Mesenteric fat pad (tissue), 1 donor: Measurements from ENCODE around the gene SULT1C4. TPM values are rescaled to one million over a fixed set of nuclear protein-coding genes. Genes with fewer than 3 reads are reported as not detected.

Experiments used
- DNase-seq: peaks from one replicate; pipeline ENCODE4 v3.0.0-alpha.2; 2020; ENCODE audit warnings: low spot score
- total RNA-seq: library from RNA; stranded (reverse); fragmentation: NEBNext Ultra II Directional; extraction: Animal tissue kit (Norgen Biotek cat#: 25700); gene quantifications from one replicate; pipeline ENCODE4 v1.2.1, GENCODE V29; 2021
- donor health status: DM: yes; HTN: yes; CAD: no.

Gene SULT1C4
- total RNA-seq, 1 donor from 2014 or later = 2.1 TPM

DNA sequence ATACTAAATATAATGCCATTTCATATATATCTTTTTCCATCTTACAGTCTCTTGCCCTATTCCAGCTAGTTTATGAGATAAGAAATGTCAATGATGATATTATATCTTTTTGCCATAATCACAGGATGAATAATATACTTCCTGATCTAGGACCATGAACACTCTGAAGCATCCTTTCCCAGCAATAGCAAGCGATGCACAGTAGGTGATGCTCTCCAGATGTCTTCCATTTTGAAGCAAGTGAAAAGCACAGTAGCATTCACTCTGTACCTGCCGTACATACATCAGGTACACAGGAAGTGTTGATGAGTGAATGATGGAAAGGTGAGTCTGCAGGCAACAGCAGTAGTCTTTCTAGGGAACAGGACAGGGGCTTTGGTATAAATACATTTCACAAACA, 8.6 kb upstream of the SULT1C4 start:
- no peak for DNase-seq

DNA sequence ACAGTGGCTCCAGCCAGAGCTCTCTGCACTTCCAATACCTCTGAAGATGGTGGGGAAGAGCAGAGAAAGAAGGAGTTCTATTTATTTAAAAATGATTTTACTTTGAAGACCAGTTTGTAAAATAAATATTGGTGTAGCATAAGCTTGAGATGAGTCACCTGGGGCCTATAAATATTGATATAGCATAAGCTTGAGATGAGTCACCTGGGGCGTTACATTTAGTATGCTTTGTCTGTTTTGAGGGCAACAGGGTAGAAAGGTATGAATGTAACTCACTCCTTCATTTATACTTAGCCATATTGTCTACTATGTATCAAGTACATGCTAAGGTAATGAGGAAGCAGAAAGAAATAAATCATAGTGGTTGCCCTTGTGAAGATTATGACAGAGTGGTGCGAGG, 7.7 kb upstream of the SULT1C4 start:
- no peak for DNase-seq

DNA sequence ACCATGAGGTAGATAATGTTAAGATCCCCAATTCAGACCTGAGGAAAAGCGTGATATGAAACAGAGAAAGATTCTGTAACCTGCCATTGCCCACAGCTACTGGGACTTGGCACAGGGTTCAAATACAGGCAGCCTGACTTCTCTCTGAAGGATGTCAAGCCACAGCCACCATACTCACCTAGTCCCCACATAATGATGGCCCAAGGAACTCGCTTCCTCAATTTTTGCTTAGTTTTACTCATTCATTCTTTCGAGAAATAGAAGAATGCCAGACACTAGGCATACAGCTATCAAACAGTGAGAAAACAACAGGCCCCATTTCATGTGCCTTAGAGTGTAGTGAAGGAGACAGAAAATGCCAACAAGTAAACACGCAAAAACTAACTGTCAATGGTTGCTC, 980 bp upstream of the SULT1C4 start:
- no peak for DNase-seq

DNA sequence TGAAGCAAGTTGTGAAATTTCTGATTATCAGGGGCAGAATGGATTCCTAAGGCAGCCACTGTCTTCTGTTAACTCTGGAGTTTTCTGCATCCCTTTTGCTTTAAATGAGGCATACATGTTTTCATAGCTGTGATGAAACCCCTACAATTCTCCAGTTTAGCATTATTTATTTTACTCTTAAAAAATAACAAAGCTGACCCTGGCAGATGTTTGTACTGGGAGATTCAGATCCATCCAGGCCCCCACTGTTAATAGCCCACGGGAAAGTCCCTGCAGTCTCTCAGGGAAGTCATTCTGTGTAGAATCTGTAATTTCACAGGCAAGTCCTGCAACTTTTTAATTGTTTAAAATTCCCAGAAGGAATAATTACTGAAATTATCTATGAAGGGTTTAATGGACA, 353 bp upstream of the SULT1C4 start:
- DNase-seq = no peak

DNA sequence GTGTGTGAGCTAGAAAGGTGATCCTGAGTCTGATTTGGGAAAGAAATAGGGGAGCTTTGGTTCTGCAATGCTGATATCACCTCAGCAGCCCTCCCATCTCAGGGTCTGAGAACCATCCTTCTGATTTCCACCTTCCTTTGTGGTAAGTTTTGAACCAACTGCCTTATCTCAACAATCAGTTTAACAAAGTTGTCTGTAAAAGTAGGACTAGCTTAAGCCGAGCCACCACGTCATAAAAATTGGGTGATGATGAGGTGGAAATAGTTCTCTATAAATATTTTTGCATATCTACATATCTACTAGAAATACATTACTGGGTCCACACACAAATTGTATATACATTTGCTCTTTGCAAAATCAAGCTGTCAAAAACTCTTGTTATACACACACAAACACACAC, 1.1 kb downstream of the SULT1C4 start:
- DNase-seq = no peak

DNA sequence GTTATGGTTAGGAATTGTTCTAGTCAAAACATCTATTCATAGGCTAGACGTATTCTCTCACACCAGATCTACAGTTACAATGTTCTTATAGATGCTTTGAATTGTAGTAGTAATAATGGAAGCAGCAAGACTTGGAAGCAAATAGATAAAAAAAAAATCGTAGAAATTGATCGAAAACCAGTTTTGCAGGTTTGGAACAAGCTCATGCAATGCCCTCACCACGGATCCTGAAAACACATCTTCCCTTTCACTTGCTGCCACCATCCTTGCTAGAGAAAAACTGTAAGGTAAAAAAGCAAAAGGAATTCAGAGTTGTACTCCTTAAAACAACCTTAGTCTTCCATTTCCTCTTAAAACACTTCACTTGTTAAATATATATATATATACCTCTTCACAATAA, 4.4 kb downstream of the SULT1C4 start:
- DNase-seq = no peak

DNA sequence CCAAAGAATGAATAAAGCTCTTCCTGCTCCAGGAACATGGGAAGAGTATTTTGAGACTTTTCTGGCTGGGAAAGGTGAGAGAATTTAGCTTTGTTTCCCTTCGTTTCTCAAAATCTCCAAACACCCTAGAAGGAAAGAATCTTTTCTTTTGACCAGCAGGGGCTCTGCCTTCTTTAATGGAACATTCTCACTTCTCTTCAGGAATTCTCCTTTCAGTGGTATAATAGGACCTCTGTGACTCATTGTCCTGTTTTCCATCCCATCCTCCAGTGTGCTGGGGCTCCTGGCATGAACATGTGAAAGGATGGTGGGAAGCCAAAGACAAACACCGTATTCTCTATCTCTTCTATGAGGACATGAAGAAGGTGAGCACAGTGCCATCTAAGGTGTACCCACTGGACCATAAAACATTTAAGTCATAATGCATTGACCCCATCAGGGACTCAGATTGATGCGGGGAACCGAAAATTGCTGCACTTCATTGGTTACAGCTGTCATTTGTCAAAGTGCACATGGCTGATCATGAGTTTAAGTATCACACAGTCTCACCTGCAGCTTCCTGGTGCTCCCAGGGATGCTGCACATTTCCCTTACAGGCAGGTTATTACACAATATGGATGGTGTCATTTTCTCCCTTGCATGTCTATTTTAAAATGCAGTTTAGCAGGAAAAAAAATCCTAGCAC, 5.5 kb downstream of the SULT1C4 start:
- DNase-seq = no peak

DNA sequence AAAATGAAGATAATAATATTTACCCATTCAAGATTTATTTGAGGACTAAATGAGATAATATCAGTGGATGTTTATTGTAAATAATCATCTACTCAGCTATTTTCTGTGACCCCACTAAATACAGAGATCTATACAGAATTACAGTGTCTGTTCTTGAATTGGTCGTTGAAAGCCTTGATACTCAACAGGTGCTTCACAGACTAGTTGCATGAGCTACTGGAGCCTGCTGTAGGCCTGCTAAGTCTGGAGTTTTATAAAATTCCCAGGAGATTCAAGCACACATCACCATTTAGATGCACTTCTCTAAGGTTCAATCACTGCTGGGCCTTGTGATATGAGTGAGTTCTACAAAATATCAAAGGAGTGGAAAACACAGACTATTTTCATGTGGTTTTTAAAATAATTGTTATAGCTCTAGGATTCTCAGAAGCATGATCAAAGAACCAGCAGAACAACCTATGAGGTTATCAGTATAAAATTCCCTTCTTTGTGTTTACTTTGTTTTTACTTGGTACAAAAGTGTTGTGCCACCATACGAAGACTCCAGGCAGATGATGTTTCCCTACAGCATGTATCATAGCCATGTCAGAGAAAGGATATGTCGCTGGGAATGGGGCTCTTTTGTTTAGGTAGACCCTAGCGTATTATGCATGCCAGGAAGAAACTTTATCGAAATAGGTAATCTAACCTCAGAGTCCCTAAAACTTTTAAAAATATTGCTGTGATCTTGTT, 7.1 kb downstream of the SULT1C4 start:
- no peak for DNase-seq

DNA sequence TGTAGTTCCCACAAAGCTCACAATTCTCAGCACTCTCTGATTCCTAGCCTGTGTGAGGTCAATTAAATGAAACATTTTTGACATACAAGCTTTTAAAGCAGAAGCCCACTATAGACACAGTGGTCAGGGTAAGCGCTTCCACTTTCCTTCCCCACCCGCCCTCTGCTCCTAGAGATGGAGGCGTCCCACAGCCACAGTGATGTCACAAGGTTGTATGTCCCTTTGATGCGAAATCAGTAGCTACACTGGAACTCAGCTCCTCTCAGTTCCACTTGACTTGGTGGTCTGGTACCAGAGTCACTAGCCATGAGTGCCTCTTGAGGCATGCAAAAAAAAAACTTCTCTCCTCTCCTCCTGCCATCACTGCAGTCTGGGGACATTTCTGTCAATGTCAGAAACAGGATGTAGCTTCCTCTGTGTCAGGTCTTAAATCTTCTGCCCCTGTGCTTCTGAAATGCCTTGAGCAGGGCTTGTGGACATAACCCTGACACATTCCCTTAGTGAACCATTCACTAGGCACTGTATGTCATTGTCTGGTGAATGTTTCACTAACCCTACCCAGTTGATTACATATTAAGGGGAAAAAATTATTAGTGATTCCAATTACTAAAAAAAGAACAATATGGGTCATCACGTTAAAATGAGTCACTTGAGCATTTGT, 7.8 kb downstream of the SULT1C4 start:
- DNase-seq = no peak

DNA sequence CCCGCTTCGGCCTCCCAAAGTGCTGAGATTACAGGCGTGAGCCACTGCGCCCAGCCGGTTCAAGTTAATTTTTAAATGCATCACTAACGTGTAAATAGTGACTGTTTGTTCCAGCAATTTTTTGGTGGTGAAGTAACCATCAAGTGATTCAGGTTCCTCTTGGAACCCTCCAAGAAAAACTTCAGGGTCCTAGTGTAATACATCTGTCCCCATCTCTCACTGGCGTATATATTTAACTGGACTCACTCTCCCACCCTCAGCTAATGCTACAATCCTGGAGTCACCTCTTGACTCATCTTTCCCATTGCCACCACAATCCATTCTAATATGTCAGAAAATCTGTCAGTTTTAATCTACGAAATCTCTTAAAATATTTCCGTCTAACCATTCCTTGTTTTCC, 10.3 kb downstream of the SULT1C4 start:
- DNase-seq = no peak

DNA sequence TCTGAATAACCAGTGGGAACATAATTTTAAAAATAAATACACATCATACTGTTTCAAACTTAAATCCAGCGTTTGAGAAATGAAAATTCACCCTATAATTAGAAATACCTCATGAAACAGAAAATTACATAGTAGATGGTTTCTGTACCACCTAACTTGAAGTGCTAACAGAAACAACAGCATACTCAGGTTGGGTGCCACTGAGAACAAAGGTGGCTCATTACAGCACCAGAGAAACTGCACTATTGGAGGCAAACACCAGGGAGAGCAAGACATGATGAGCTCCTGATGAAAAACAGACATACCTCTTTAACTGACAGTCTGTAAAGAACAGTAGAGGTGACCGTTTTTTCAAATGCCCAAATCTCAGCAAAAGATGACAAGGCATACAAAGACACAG, 12.6 kb downstream of the SULT1C4 start:
- DNase-seq = no peak

DNA sequence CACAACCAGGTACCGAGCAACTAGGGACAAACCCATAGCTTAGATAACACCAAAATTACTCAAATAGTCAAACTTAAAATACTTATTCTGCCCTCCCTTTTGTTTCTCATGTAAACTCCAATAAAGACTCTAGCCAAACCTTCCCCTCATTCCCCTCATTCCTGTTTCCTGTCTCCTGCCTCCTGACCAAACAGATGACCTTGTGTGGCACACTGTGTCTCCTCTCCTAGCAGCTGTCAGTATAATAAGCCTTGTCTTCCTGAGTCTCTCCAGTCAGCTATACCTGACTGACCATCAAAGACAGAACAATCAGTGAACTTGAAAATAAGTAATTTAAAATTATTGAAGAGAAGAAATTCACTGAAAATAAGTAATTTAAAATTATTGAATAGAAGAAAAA, 14.3 kb downstream of the SULT1C4 start:
- DNase-seq = no peak

DNA sequence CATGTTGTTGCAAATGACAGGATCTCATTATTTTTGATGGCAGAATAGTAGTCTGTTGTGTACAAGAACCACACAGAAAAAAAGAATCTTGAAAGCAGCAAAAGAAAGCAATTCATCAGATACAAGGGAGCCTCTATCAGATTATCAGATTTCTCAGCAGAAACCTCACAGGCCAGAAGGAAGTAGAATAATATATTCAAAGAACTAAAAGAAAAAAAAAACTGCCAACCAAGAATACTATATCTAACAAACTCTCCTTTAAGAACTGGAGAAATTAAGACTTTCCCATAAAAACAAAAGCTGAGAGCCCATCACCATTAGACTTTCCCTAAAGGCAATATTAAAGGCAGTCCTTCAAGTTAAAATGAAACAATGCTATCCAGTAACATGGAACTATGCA, 15.4 kb downstream of the SULT1C4 start:
- no peak for DNase-seq

DNA sequence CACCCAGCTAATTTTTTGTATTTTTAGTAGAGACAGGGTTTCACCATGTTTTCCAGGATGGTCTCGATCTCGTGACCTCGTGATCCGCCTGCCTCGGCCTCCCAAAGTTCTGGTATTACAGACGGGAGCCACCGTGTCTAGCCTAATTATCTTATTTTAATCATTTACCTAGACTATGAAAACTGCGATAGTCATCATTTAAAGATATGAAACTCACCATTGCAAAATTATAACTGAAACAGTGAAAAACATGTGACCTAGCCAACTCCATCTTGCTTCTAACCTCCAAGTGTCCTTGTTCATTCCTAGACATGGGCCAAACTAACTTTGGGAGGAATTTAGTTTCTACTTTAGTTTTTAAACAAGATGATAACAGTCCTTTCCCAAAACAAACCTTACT, 17.4 kb downstream of the SULT1C4 start:
- DNase-seq = no peak

DNA sequence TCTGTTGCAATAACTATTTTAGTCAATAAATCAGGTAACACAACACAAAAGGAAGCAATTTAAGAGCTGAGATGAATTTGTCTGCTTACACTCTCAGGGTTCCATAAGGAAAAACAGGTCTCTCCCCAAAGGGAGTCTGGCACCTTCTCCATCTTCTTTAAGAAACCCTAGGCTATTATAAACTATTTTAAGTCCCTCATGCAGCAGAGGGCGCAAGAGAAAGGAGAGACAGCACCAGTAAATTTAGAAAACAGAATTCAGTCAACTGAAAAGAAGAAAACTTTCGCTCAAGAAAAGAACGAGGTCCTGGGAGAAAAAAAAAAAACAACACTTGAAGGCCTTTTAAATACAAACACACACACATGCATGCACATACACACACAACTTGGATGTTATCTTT, 19.1 kb downstream of the SULT1C4 start:
- no peak for DNase-seq

DNA sequence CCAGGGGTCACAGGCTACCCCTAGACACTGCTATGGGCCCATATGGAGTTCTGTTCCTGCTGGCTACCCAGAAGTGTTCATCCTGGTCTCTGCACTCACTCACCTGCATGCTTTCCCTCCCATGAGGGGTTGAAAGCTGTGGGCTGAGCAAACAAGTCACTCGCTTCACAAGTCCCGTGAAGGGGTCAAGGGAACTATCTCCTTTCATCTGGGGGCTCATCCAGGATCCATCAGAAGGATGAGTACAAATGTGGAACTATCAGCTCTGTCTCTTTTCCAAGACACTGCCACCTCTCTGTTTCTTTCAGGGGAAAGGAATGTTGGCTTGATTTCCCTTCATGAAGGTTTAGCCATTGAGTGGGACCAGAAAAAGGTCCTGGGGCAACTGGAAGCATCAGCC, 21.7 kb downstream of the SULT1C4 start:
- DNase-seq = no peak

DNA sequence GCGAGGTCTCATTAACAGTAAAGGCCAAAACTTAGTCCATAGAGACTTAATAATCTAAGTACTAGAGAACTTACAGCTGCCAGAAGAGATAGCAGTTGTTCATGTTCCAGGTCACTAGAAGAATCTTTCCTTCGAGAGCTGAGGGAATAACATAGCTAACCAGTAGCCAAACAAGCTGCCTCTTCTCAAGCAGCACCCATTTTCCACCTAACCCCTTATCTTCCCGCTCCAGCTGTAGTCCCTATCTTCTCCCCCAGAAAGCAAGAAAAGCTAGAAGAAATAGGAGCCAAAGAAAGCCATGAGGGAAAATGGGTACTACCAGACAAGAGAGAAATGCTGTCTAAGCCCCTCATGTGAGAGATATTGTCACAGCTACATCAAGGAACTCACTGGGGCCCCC, 24.0 kb downstream of the SULT1C4 start:
- DNase-seq = no peak

DNA sequence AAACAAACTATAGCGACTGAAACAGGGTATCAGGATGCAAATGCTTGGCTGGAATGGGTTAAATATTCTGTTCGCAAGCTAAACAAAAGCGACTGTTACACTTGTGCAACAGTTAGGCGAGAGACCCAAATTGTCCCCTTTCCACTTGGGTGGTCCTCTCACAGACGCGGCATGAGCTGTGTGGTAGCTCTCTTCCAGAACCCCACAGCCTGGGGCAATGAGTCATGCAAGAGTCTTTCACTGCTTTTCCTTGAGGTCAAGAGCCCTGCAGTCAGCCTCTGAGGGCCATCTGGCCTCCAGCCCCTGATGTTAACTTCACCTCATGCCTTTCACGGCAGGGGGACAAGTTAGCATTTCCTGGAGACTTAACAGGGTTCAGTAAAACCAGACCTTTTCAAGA, 25.7 kb downstream of the SULT1C4 start:
- DNase-seq = no peak

DNA sequence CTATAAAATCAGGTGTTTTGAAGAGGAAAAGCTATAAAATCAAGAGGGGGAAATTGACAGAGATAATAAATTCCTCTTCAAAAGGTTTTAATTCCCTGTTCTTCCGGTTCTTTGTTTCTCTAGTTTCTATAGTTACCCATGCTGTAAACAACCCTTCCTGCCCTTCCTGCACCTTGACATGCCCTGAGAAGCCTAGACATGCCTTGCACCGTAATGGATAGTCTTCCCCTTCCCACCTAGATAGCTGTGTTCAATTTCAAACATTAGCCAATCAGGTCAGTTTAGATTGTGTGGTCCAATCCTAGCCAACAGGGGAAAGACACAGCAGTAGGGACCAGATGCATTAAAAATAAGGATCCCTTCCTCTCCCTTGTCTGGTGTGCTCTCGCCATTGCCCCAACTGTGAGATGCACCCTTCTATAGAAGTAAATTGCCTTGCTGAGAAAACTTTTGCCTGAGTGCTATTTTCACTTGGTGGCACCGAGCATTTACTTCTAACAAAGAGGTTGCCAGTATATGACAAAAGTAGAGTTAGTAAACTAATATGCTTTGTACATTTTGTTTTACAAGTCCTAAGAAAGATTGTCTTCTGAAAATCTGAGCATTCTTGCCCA, 27.1 kb downstream of the SULT1C4 start:
- no peak for DNase-seq

DNA sequence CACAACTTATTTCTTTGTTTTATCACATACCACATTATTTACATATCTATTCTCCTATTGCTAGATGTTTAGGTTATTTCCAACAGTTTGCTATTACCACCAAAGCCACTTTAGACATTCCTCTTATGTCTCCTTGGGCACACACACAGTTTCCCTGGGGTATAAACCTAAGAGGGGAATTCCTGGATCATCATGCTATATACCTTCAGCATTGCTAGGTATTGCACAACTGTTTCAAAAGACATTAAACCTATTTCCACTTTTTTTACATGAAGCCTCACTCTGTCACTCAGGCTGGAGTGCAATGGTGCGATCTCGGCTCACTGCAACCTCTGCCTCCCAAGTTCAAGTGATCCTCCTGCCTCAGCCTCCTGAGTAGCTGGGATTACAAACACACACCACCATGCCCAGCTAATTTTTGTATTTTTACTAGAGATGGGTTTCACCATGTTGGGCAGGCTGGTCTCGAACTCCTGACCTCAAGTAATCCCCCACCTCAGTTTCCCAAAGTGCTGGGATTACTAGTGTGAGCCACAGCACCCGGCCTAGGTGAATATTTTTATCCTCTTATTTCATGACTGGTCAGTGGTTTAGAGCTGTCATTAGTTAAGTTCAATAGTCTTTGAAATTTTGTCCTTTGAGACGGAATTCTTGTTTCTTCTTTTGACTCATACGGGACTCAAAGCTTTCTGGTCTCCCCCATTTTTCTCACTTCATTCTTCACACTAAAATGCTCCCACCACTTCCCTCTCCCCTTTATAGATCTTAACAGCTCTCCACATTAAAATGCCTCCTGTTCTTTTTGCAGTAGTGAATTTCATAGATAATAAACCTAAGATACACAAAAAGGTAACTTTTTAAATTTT, 30.3 kb downstream of the SULT1C4 start:
- DNase-seq = no peak

DNA sequence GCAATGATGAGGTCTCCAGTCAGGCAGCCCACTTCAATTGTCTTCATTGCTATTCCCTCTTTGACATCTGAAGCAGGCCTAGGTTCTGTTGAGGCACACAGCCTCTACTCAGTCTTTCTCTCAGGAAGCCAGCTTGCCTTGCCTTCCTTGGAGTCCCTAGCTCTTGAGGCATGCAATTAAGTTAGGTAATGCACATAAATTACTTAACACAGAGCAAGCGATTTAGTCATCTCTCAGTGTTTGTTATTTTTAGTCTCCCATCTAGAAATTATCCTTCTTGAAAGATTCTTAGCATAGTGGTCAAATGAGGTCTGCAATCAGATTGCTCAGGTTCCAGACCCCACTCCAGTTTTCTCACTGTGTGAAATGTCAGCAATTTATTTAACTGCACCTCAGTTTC, 32.0 kb downstream of the SULT1C4 start:
- DNase-seq = no peak
